HepG2 (cell line): Measurements from ENCODE around the gene TMEM236. TPM values are rescaled to one million over a fixed set of nuclear protein-coding genes. Genes with fewer than 3 reads are reported as not detected.

Experiments
- ATAC-seq: fragments of 200-7000 bp; cut with Tn5 transposase; 3 replicates; pipeline ENCODE4 v1.9.1; 2020; ENCODE audit warnings: mild to moderate bottlenecking, moderate library complexity
- BruUV-seq: library from RNA; stranded (reverse); fragments of 400-500 nt; replicated peaks from 2 replicates; lab custom pipeline; 2021; lab: Mats Ljungman, UMichigan
- CTCF ChIA-PET: fragments of 300-600 bp; formaldehyde crosslinking; extraction: SDS; loops from one replicate; lab custom pipeline; 2021; ENCODE audit warnings: low total read pairs, inconsistent platforms, low intra/inter-chr PET ratio; lab: Yijun Ruan, JAX
- POLR2A ChIA-PET: fragments of 350-600 bp; sonication (Branson Sonifier 250); formaldehyde crosslinking; loops from one replicate; lab custom pipeline; 2020; ENCODE audit warnings: antibody characterized with exemption, inconsistent platforms; lab: Yijun Ruan, JAX
- DNase-seq: peaks from one replicate; pipeline ENCODE4 v3.0.0-alpha.2; 2015; ENCODE audit warnings: low spot score
- FAIRE-seq: peaks from 3 replicates; lab custom pipeline; 2011; peaks lifted over from hg19 to GRCh38; lab: Jason Lieb, UNC
- H2AFZ ChIP-seq: one replicate; pipeline ENCODE4 v1.6.1; 2011; ENCODE audit warnings: low read length, inconsistent platforms
- H3K27ac ChIP-seq: fragments of 300-600 bp; 3 replicates; pipeline ENCODE4 v1.8.0; 2011; ENCODE audit warnings: mixed run types, mild to moderate bottlenecking, mixed read lengths, low read length, inconsistent platforms; ENCODE audit not compliant: insufficient read depth; ENCODE audit errors: extremely low read length
- H3K27me3 ChIP-seq, 2 experiments: fragments of 200-600 bp in 1 of 2; 2 replicates in 1 of 2; 3 replicates in 1 of 2; pipeline versions ENCODE4 v1.6.0 to v1.8.0; 2011; ENCODE audit warnings: low read length in 2 of 2, mild to moderate bottlenecking in 2 of 2, moderate library complexity in 2 of 2, inconsistent platforms in 1 of 2; ENCODE audit not compliant: insufficient read depth in 2 of 2, control insufficient read depth in 1 of 2
- H3K36me3 ChIP-seq, 2 experiments: fragments of 200-600 bp in 1 of 2; replicated peaks in 1 of 2; 2 replicates in 1 of 2; 3 replicates in 1 of 2; pipeline versions ENCODE4 v1.5.1 to v1.8.0; 2011; ENCODE audit warnings: low read length in 2 of 2, inconsistent platforms in 1 of 2; ENCODE audit not compliant: insufficient read depth in 2 of 2, control insufficient read depth in 1 of 2
- H3K4me1 ChIP-seq: 2 replicates; pipeline ENCODE4 v1.5.1; 2012; ENCODE audit warnings: low read length, inconsistent platforms; ENCODE audit not compliant: insufficient read depth
- H3K4me2 ChIP-seq: 2 replicates; pipeline ENCODE4 v1.6.0; 2011; ENCODE audit warnings: low read depth, low read length, inconsistent platforms
- H3K4me3 ChIP-seq, 3 experiments: fragments of 200-600 bp in 1 of 3; sonication (generic), shearing (Covaris generic) in 1 of 3; replicated peaks in 1 of 3; 2 replicates each; pipeline ENCODE4 v1.5.1; 2011 to 2016; ENCODE audit warnings: low read length in 3 of 3, inconsistent platforms in 2 of 3, low read depth in 2 of 3, mild to moderate bottlenecking in 2 of 3, control low read depth in 1 of 3, mixed read lengths in 1 of 3; ENCODE audit not compliant: insufficient read depth in 1 of 3
- H3K79me2 ChIP-seq: one replicate; pipeline ENCODE4 v1.6.1; 2011; ENCODE audit warnings: low read length, inconsistent platforms; ENCODE audit not compliant: insufficient read depth
- H3K9ac ChIP-seq: 2 replicates; pipeline ENCODE4 v1.6.0; 2011; ENCODE audit warnings: mild to moderate bottlenecking, low read depth, low read length, inconsistent platforms; ENCODE audit not compliant: insufficient read depth
- H3K9me3 ChIP-seq: 2 replicates; pipeline ENCODE4 v1.5.1; 2012; ENCODE audit warnings: mild to moderate bottlenecking, low read length
- H4K20me1 ChIP-seq: 2 replicates; pipeline ENCODE4 v1.6.0; 2011; ENCODE audit warnings: inconsistent platforms, mild to moderate bottlenecking, low read length, moderate library complexity; ENCODE audit not compliant: insufficient read depth
- CBX1 ChIP-seq: IDR thresholded peaks from one replicate; pipeline ENCODE4 v1.6.1; 2016; ENCODE audit warnings: antibody characterized with exemption, low read depth
- CSRNP2 ChIP-seq: sonication (generic); formaldehyde crosslinking; conservative IDR thresholded peaks from 2 replicates; pipeline ENCODE4 v1.8.0; 2022; ENCODE audit warnings: low read depth, missing genetic modification reagents
- ELF1 ChIP-seq: sonication (generic); formaldehyde crosslinking; IDR thresholded peaks from 2 replicates; pipeline ENCODE4 v1.4.0; 2020; ENCODE audit warnings: missing genetic modification reagents
- HNRNPH1 ChIP-seq: fragments of 200-400 bp; formaldehyde crosslinking; optimal IDR thresholded peaks from 2 replicates; pipeline ENCODE3; 2017; ENCODE audit warnings: mild to moderate bottlenecking, low read depth, low read length
- MIER3 ChIP-seq: IDR thresholded peaks from 2 replicates; pipeline ENCODE4 v1.6.1; 2016; ENCODE audit warnings: missing compliant biosample characterization, borderline replicate concordance
- PTBP1 ChIP-seq: fragments of 200-400 bp; formaldehyde crosslinking; IDR thresholded peaks from 2 replicates; pipeline ENCODE4 v1.6.1; 2018; ENCODE audit warnings: low read length, low read depth; ENCODE audit not compliant: poor library complexity, severe bottlenecking
- SNAPC2 ChIP-seq: sonication (generic); formaldehyde crosslinking; IDR thresholded peaks from 2 replicates; pipeline ENCODE4 v1.8.1; 2022; ENCODE audit warnings: mild to moderate bottlenecking, missing genetic modification reagents
- ZNF556 ChIP-seq: sonication (generic); formaldehyde crosslinking; IDR thresholded peaks from 2 replicates; pipeline ENCODE4 v1.4.0; 2020; ENCODE audit warnings: mild to moderate bottlenecking, missing genetic modification reagents, borderline replicate concordance
- ZSCAN25 ChIP-seq: sonication (generic); formaldehyde crosslinking; IDR thresholded peaks from 2 replicates; pipeline ENCODE4 v1.8.0; 2022; ENCODE audit warnings: mild to moderate bottlenecking, missing genetic modification reagents
- WGBS: methylation state at CpG from one replicate; pipeline ENCODE4 v1.1.6; 2017; ENCODE audit warnings: low lambda C conversion rate; 5-methylcytosine and 5-hydroxymethylcytosine counted together
- in situ Hi-C: cut with HindIII; loops from 2 replicates; pipeline ENCODE4 v1.10.0; 2017; ENCODE audit warnings: low pct_unique_long_range_greater_than_20kb; ENCODE audit not compliant: extremely low pct_ligation_motif_present
- intact Hi-C: fragments of 100-400 bp; cut with micrococcal nuclease; formaldehyde crosslinking; loops from one replicate; pipeline ENCODE4 v1.10.0; 2022; ENCODE audit not compliant: unreplicated experiment
- polyA plus RNA-seq, 8 experiments: library from polyadenylated mRNA; depleted of rRNA in 3 of 8; stranded (reverse) in 7 of 8; unstranded in 1 of 8; fragments of >200 nt; fragmentation: Illumina TruSeq in 4 of 8; extraction: Trizol in 4 of 8; gene quantifications; 2 replicates each; pipeline versions ENCODE4 v1.2.1 to v1.2.3, GENCODE V29; 2011 to 2016; ENCODE audit warnings: low read depth in 4 of 8, missing spikeins in 1 of 8, mixed read lengths in 1 of 8; ENCODE audit not compliant: insufficient read depth in 1 of 8
- total RNA-seq, 5 experiments: library from RNA; depleted of rRNA; stranded (reverse); fragments of >200 nt; fragmentation: Illumina TruSeq; extraction: Trizol; gene quantifications; 2 replicates each; pipeline ENCODE4 v1.2.3, GENCODE V29; 2016; ENCODE audit warnings: low read depth in 1 of 5
- TF ChIP-seq, protein P1 (sequence below): sonication (generic); formaldehyde crosslinking; IDR thresholded peaks from 2 replicates; pipeline ENCODE4 v1.8.1; 2023; ENCODE audit warnings: mild to moderate bottlenecking, inconsistent platforms, moderate library complexity, missing genetic modification reagents, borderline replicate concordance
- TF ChIP-seq, protein P2 (sequence below): sonication (generic); formaldehyde crosslinking; conservative IDR thresholded peaks from 2 replicates; pipeline ENCODE4 v1.4.0; 2020; ENCODE audit warnings: missing genetic modification reagents
- TF ChIP-seq, protein P3 (sequence below): sonication (generic); formaldehyde crosslinking; IDR thresholded peaks from 2 replicates; pipeline ENCODE4 v1.4.0; 2020; ENCODE audit warnings: missing genetic modification reagents

The TMEM236 gene
- total and polyA plus RNA-seq, 2 of the 13 experiments (the other 11 are each of a cell fraction or from before 2014, with no cell fraction given), result 0.04 to 0.08 TPM

GRCh38 chr10:17764142-17764541 lies 12.1 kb downstream of the TMEM236 start (continued):
- TF ChIP-seq, protein P1, sequence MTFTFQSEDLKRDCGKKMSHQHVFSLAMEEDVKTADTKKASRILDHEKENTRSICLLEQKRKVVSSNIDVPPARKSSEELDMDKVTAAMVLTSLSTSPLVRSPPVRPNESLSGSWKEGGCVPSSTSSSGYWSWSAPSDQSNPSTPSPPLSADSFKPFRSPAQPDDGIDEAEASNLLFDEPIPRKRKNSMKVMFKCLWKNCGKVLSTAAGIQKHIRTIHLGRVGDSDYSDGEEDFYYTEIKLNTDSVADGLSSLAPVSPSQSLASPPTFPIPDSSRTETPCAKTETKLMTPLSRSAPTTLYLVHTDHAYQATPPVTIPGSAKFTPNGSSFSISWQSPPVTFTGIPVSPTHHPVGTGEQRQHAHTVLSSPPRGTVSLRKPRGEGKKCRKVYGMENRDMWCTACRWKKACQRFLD (CRISPR knock-in tag), result no peak
- TF ChIP-seq PTBP1 (no peak), CSRNP2 (CRISPR knock-in tag) (no peak), ZNF556 (no peak), ZSCAN25 (no peak), CBX1 (no peak), ELF1 (CRISPR knock-in tag) (no peak)
- TF ChIP-seq, protein P2, sequence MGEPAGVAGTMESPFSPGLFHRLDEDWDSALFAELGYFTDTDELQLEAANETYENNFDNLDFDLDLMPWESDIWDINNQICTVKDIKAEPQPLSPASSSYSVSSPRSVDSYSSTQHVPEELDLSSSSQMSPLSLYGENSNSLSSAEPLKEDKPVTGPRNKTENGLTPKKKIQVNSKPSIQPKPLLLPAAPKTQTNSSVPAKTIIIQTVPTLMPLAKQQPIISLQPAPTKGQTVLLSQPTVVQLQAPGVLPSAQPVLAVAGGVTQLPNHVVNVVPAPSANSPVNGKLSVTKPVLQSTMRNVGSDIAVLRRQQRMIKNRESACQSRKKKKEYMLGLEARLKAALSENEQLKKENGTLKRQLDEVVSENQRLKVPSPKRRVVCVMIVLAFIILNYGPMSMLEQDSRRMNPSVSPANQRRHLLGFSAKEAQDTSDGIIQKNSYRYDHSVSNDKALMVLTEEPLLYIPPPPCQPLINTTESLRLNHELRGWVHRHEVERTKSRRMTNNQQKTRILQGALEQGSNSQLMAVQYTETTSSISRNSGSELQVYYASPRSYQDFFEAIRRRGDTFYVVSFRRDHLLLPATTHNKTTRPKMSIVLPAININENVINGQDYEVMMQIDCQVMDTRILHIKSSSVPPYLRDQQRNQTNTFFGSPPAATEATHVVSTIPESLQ, result no peak

DNA sequence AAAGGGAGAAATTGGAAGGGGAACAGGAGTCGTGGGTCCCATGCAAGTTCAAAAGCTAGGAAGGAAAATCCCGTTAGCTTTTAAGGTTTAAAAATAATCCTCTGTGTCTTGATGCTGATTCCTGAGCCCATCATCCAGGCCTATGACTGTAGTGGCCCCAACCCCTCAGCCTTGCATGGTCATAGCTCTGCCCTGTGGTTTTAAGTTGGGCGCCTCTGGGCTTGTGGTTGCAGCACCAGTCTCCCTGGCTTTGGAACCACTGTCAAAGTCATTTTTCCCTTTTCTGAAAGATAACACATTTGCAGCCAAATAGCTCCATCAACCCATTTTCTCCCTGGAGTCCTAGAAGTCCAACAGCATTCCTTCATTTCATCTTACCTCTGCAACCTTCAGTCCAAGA lies 13.6 kb downstream of the TMEM236 start:
- no peak for DNase-seq
- no peak for ATAC-seq
- H3K27me3 ChIP-seq, result peaks cover 0 to 4% of the 10 kb centered on the region in 2 experiments; a peak in 1 of 5 replicates
- no peak overlapping the region for H3K4me2 ChIP-seq
- TF ChIP-seq HNRNPH1, result no peak
- TF ChIP-seq SNAPC2 (CRISPR knock-in tag), result no peak
- TF ChIP-seq, protein P3, sequence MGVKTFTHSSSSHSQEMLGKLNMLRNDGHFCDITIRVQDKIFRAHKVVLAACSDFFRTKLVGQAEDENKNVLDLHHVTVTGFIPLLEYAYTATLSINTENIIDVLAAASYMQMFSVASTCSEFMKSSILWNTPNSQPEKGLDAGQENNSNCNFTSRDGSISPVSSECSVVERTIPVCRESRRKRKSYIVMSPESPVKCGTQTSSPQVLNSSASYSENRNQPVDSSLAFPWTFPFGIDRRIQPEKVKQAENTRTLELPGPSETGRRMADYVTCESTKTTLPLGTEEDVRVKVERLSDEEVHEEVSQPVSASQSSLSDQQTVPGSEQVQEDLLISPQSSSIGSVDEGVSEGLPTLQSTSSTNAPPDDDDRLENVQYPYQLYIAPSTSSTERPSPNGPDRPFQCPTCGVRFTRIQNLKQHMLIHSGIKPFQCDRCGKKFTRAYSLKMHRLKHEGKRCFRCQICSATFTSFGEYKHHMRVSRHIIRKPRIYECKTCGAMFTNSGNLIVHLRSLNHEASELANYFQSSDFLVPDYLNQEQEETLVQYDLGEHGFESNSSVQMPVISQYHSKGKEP (CRISPR knock-in tag), result no peak
- TF ChIP-seq MIER3 (CRISPR knock-in tag), result no peak
- TF ChIP-seq, all 625 proteins: peak for 0
- no TSS peak for BruUV-seq
- Histone ChIP-seq H3K4me3 (no peak overlapping the region), H3K36me3 (no peaks in the 10 kb centered on the region), H3K27ac (no peak overlapping the region), H2AFZ (no peak overlapping the region), H4K20me1 (no peaks in the 10 kb centered on the region), H3K9me3 (no peaks in the 10 kb centered on the region), H3K4me1 (no peaks in the 10 kb centered on the region), H3K9ac (no peak overlapping the region), H3K79me2 (no peaks in the 10 kb centered on the region)
- in situ Hi-C loops (no loop called here), intact Hi-C loops (no loop called here)
- WGBS, result 0% methylated on average over 3 of the region's 3 CpGs
- no peak for FAIRE-seq
- POLR2A ChIA-PET, result no interaction called here
- CTCF ChIA-PET, result no interaction called here
